ENCODE data around the gene MDH1B.
"Not testable (repeated sequence)": the region's sequence is repeated elsewhere in the genome, so short reads cannot be mapped to it uniquely, and the experiment has no call there.

Gene MDH1B

GRCh38 chr2:206765242-206766056 lies at the start of gene MDH1B, which contains the start of gene FASTKD2:
Gene MDH1B, minus strand, starts transcription at chr2:206765328. Its CDS starts 57 bp downstream, at chr2:206765271.
Gene FASTKD2, plus strand, starts transcription at chr2:206765606. Its CDS starts 1,088 bp downstream, at chr2:206766694.
- H3K36me3 ChIP-seq, result peaks cover 28% of the 10 kb centered on the region
- H3K4me1 ChIP-seq, result peaks cover 38% of the 10 kb centered on the region
- H3K9ac ChIP-seq, result peak within 1 kb of the TSS; percentile 91
- no peaks in the 10 kb centered on the region for H3K27me3 ChIP-seq
- H3K9me3 ChIP-seq, result no peaks in the 10 kb centered on the region
- peak within 1 kb of the TSS; percentile 84 for H3K4me2 ChIP-seq
- H3K27ac ChIP-seq, result peak within 1 kb of the TSS; percentile 83
- peak within 1 kb of the TSS; percentile 78 for H3K4me3 ChIP-seq
- H4K20me1 ChIP-seq, result no peaks in the 10 kb centered on the region; the same call in 1 of the 2 replicates
- TF ChIP-seq Cebpa-rat (IDR thresholded peaks at IDR 0.05), result no peak

DNA sequence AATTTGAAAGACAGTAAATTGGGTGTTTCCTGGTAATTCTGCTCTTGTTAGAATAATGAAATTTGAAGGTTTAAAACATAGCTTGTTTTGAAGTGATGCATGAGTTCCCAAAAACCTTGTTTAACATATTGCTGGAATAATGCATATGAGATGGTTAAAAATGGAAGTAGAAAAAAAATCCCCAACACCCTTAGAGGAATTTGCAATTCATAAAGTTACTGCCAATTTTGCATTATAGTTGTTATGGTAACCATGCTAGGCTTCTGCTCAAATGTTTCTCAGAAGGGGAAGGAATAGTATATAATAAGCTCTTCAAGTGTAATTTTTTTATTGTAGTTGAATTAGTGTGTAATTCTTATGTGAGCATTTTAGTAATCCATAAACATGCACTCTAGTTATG lies 49.4 kb upstream of the MDH1B start:
- no peak overlapping the region for H3K4me2 ChIP-seq
- H3K36me3 ChIP-seq, result no peaks in the 10 kb centered on the region
- no peaks in the 10 kb centered on the region for H3K9me3 ChIP-seq
- no peak for TF ChIP-seq Cebpa-rat (IDR thresholded peaks at IDR 0.05)
- H3K4me3 ChIP-seq, result no peak overlapping the region
- no peaks in the 10 kb centered on the region for H3K4me1 ChIP-seq
- H3K9ac ChIP-seq, result no peak overlapping the region
- H4K20me1 ChIP-seq, result no peaks in the 10 kb centered on the region
- H3K27me3 ChIP-seq, result no peaks in the 10 kb centered on the region
- H3K27ac ChIP-seq, result no peak overlapping the region

DNA sequence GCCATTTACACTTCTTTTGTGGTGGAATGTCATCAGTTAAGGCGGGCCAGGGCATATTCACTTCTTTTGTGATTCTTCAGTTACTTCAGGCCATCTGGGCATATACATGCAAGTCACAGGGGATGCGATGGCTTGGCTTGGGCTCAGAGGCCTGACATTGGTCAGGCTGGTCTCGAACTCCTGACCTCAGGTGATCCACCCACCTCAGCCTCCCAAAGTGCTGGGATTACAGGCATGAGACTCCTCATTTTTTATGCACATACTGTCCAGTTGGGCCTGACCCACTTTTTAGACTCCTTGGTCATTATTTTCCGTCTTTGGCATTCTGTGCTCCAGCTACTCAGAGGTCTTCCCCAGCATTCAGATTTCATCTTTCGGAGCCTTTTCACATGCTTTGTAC lies 47.3 kb upstream of the MDH1B start:
- H3K4me2 ChIP-seq, H4K20me1 ChIP-seq, H3K27me3 ChIP-seq, H3K27ac ChIP-seq, H3K4me3 ChIP-seq, H3K9ac ChIP-seq, H3K9me3 ChIP-seq, H3K4me1 ChIP-seq, H3K36me3 ChIP-seq: not testable (repeated sequence)

DNA sequence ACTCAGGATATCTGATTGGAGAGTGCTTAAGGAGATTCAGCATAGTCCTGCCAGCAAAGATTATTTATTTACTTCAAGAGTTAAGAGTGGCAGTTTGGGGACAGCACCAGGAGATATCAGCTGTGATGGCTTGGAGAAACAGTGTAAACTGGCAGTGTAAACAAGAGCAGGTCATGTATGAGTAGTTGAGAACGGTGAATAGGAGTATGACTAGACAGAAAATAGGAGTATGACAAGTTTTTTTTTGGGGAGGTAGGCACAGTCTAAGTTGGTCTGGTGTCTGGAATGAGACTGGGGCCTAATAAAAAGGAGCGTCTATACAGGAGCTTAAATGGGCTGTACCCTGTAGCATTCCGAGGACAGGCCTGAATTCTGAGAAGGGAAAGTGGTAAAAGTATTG lies 42.5 kb upstream of the MDH1B start:
- H4K20me1 ChIP-seq, H3K27me3 ChIP-seq, H3K36me3 ChIP-seq, H3K4me2 ChIP-seq, H3K9ac ChIP-seq, H3K4me3 ChIP-seq, H3K27ac ChIP-seq, H3K9me3 ChIP-seq, H3K4me1 ChIP-seq: not testable (repeated sequence)

GRCh38 chr2:206805887-206806607 lies 40.9 kb upstream of the MDH1B start:
- H3K9ac ChIP-seq, result no peak overlapping the region
- H3K9me3 ChIP-seq, result no peaks in the 10 kb centered on the region
- H3K36me3 ChIP-seq, result no peaks in the 10 kb centered on the region
- no peak overlapping the region for H3K4me3 ChIP-seq
- no peaks in the 10 kb centered on the region for H3K4me1 ChIP-seq
- H3K27me3 ChIP-seq, result no peaks in the 10 kb centered on the region
- H4K20me1 ChIP-seq, result no peaks in the 10 kb centered on the region
- H3K27ac ChIP-seq, result no peak overlapping the region
- TF ChIP-seq Cebpa-rat (IDR thresholded peaks at IDR 0.05), result no peak
- H3K4me2 ChIP-seq, result no peak overlapping the region

DNA sequence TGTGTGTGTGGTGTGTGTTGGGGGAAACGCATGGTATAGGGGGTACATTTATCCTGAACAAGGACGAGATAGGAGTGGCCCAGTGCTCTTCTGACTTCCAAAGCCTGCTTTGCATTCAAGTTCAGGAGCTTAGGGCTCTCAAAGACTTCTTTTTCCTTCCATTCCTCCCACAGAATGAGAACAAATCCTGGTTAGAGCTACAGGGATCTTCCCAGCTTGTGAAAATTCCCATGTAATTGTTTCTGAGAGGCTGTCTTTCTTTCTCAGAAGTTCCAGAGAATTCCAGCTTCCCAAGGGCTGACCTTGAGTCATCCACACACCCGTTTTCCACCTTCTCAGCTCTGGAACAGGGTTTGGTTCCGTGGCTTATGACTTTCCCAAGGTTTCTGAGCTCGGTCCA lies 39.2 kb upstream of the MDH1B start:
- Histone ChIP-seq H3K9ac (no peak overlapping the region), H3K9me3 (no peaks in the 10 kb centered on the region), H3K27ac (no peak overlapping the region), H3K4me3 (no peak overlapping the region), H3K36me3 (no peaks in the 10 kb centered on the region), H4K20me1 (no peaks in the 10 kb centered on the region), H3K27me3 (no peaks in the 10 kb centered on the region), H3K4me1 (no peaks in the 10 kb centered on the region), H3K4me2 (no peak overlapping the region)
- no peak for TF ChIP-seq Cebpa-rat (IDR thresholded peaks at IDR 0.05)

- H3K9ac ChIP-seq, result no peak overlapping the region
- TF ChIP-seq Cebpa-rat (IDR thresholded peaks at IDR 0.05), result no peak
- no peak overlapping the region for H3K4me2 ChIP-seq
- no peaks in the 10 kb centered on the region for H4K20me1 ChIP-seq
- peaks cover 5% of the 10 kb centered on the region; the same call in 1 of the 2 replicates for H3K4me1 ChIP-seq
- no peaks in the 10 kb centered on the region for H3K36me3 ChIP-seq
- H3K4me3 ChIP-seq, result no peak overlapping the region
- no peaks in the 10 kb centered on the region for H3K9me3 ChIP-seq
- no peak overlapping the region for H3K27ac ChIP-seq
- no peaks in the 10 kb centered on the region for H3K27me3 ChIP-seq
Observed at GRCh38 chr2:206802654-206803514, 37.8 kb upstream of the MDH1B start.

- Histone ChIP-seq H4K20me1 (no peaks in the 10 kb centered on the region), H3K9ac (no peak overlapping the region), H3K27ac (no peak overlapping the region), H3K4me2 (no peak overlapping the region), H3K9me3 (no peaks in the 10 kb centered on the region), H3K4me1 (peaks cover 11% of the 10 kb centered on the region; the same call in 1 of the 2 replicates), H3K27me3 (no peaks in the 10 kb centered on the region), H3K36me3 (no peaks in the 10 kb centered on the region), H3K4me3 (no peak overlapping the region)
- no peak for TF ChIP-seq Cebpa-rat (IDR thresholded peaks at IDR 0.05)
Observed at GRCh38 chr2:206801418-206802189, 36.5 kb upstream of the MDH1B start.
